HEK293 (cell line): ENCODE data around the gene PIGO.
A peak's percentile ranks its signal among the peaks of the same experiment; 100 is the strongest.

ENCODE experiments used
- EGR2 ChIP-seq: fragments of 450-650 bp; formaldehyde crosslinking; IDR thresholded peaks from 2 replicates; pipeline ENCODE4 v1.5.1; 2016; ENCODE audit warnings: low read depth, missing biosample characterization, missing genetic modification characterization
- KLF10 ChIP-seq: fragments of 450-650 bp; IDR thresholded peaks from 2 replicates; pipeline ENCODE4 v1.5.1; 2018; ENCODE audit warnings: missing biosample characterization, mild to moderate bottlenecking, missing genetic modification characterization
- KLF8 ChIP-seq: fragments of 450-650 bp; formaldehyde crosslinking; IDR thresholded peaks from 2 replicates; pipeline ENCODE4 v1.5.1; 2016; ENCODE audit warnings: missing biosample characterization, missing genetic modification characterization
- PBX3 ChIP-seq: sonication (generic); formaldehyde crosslinking; IDR thresholded peaks from 2 replicates; pipeline ENCODE4 v1.8.1; 2022; ENCODE audit warnings: mild to moderate bottlenecking, moderate library complexity, missing genetic modification reagents
- PRDM1 ChIP-seq: fragments of 450-650 bp; formaldehyde crosslinking; IDR thresholded peaks from 2 replicates; pipeline ENCODE4; 2016; ENCODE audit warnings: missing biosample characterization, missing genetic modification characterization
- PRDM6 ChIP-seq: fragments of 450-650 bp; formaldehyde crosslinking; IDR thresholded peaks from 2 replicates; pipeline ENCODE4 v1.5.1; 2017; ENCODE audit warnings: missing biosample characterization, missing genetic modification characterization
- SP3 ChIP-seq: fragments of 450-650 bp; formaldehyde crosslinking; IDR thresholded peaks from 2 replicates; pipeline ENCODE4 v1.5.1; 2016; ENCODE audit warnings: missing biosample characterization, missing genetic modification characterization
- YY2 ChIP-seq: fragments of 450-650 bp; formaldehyde crosslinking; IDR thresholded peaks from 2 replicates; pipeline ENCODE4 v1.5.1; 2016; ENCODE audit warnings: missing biosample characterization, missing genetic modification characterization
- ZBTB21 ChIP-seq: fragments of 450-650 bp; formaldehyde crosslinking; IDR thresholded peaks from 2 replicates; pipeline ENCODE4 v1.5.1; 2017; ENCODE audit warnings: missing biosample characterization, missing genetic modification characterization
- ZBTB26 ChIP-seq: fragments of 450-650 bp; formaldehyde crosslinking; optimal IDR thresholded peaks from 2 replicates; pipeline ENCODE3; 2016; ENCODE audit warnings: missing biosample characterization, mild to moderate bottlenecking, missing genetic modification characterization
- ZFP37 ChIP-seq: fragments of 450-650 bp; formaldehyde crosslinking; IDR thresholded peaks from 2 replicates; pipeline ENCODE4 v1.5.1; 2016; ENCODE audit warnings: missing biosample characterization, missing genetic modification characterization
- ZIC2 ChIP-seq: fragments of 450-650 bp; formaldehyde crosslinking; IDR thresholded peaks from 2 replicates; pipeline ENCODE4 v1.5.1; 2016; ENCODE audit warnings: missing biosample characterization, missing genetic modification characterization
- ZNF146 ChIP-seq: fragments of 450-650 bp; formaldehyde crosslinking; IDR thresholded peaks from 2 replicates; pipeline ENCODE4 v1.5.1; 2016; ENCODE audit warnings: missing biosample characterization, missing genetic modification characterization
- ZNF155 ChIP-seq: fragments of 450-650 bp; formaldehyde crosslinking; IDR thresholded peaks from 2 replicates; pipeline ENCODE4 v1.5.1; 2016; ENCODE audit warnings: missing biosample characterization, missing genetic modification characterization
- ZNF169 ChIP-seq: fragments of 450-650 bp; formaldehyde crosslinking; IDR thresholded peaks from 2 replicates; pipeline ENCODE4 v1.5.1; 2016; ENCODE audit warnings: missing biosample characterization, missing genetic modification characterization
- ZNF184 ChIP-seq: fragments of 450-650 bp; IDR thresholded peaks from 2 replicates; pipeline ENCODE4 v1.5.1; 2018; ENCODE audit warnings: missing biosample characterization, mild to moderate bottlenecking, missing genetic modification characterization
- ZNF19 ChIP-seq: fragments of 450-650 bp; formaldehyde crosslinking; IDR thresholded peaks from 2 replicates; pipeline ENCODE4; 2016; ENCODE audit warnings: missing biosample characterization, missing genetic modification characterization, low read depth
- ZNF2 ChIP-seq: fragments of 450-650 bp; formaldehyde crosslinking; IDR thresholded peaks from 2 replicates; pipeline ENCODE4 v1.5.1; 2016; ENCODE audit warnings: missing biosample characterization, missing genetic modification characterization
- ZNF202 ChIP-seq: fragments of 450-650 bp; formaldehyde crosslinking; IDR thresholded peaks from 2 replicates; pipeline ENCODE4 v1.5.1; 2016; ENCODE audit warnings: missing biosample characterization, missing genetic modification characterization, borderline replicate concordance
- ZNF221 ChIP-seq: fragments of 450-650 bp; formaldehyde crosslinking; IDR thresholded peaks from 2 replicates; pipeline ENCODE4 v1.5.1; 2017; ENCODE audit warnings: missing biosample characterization, missing genetic modification characterization, borderline replicate concordance
- ZNF223 ChIP-seq: fragments of 450-650 bp; formaldehyde crosslinking; IDR thresholded peaks from 2 replicates; pipeline ENCODE4 v1.5.1; 2016; ENCODE audit warnings: missing biosample characterization, missing genetic modification characterization
- ZNF239 ChIP-seq: fragments of 450-650 bp; formaldehyde crosslinking; IDR thresholded peaks from 2 replicates; pipeline ENCODE4 v1.5.1; 2016; ENCODE audit warnings: missing biosample characterization, missing genetic modification characterization
- ZNF266 ChIP-seq: fragments of 450-650 bp; formaldehyde crosslinking; IDR thresholded peaks from 2 replicates; pipeline ENCODE4 v1.5.1; 2016; ENCODE audit warnings: missing biosample characterization, missing genetic modification characterization, low read depth
- ZNF274 ChIP-seq, 2 experiments: fragments of 200-500 bp in 1 of 2; fragments of 450-650 bp in 1 of 2; sonication (Bioruptor generic) in 1 of 2; formaldehyde crosslinking in 1 of 2; IDR thresholded peaks; 2 replicates each; pipeline versions ENCODE4 v1.5.1 to v1.6.1; 2014 to 2016; ENCODE audit warnings: borderline replicate concordance in 1 of 2, inconsistent platforms in 1 of 2, low read length in 1 of 2, missing biosample characterization in 1 of 2, missing genetic modification characterization in 1 of 2
- ZNF302 ChIP-seq: fragments of 450-650 bp; formaldehyde crosslinking; IDR thresholded peaks from 2 replicates; pipeline ENCODE4 v1.5.1; 2016; ENCODE audit warnings: missing biosample characterization, missing genetic modification characterization, low read depth
- ZNF335 ChIP-seq: fragments of 450-650 bp; formaldehyde crosslinking; conservative IDR thresholded peaks from 2 replicates; pipeline ENCODE4 v1.5.1; 2016; ENCODE audit warnings: missing biosample characterization, missing genetic modification characterization
- ZNF350 ChIP-seq: fragments of 450-650 bp; formaldehyde crosslinking; IDR thresholded peaks from 2 replicates; pipeline ENCODE4 v1.5.0; 2017; ENCODE audit warnings: missing biosample characterization, mild to moderate bottlenecking, missing genetic modification characterization
- ZNF529 ChIP-seq: fragments of 450-650 bp; formaldehyde crosslinking; IDR thresholded peaks from 2 replicates; pipeline ENCODE4 v1.5.1; 2017; ENCODE audit warnings: missing genetic modification characterization, missing biosample characterization; ENCODE audit not compliant: insufficient replicate concordance
- ZNF629 ChIP-seq: fragments of 450-650 bp; formaldehyde crosslinking; IDR thresholded peaks from 2 replicates; pipeline ENCODE4 v1.5.1; 2017; ENCODE audit warnings: missing biosample characterization, missing genetic modification characterization
- ZNF645 ChIP-seq: fragments of 450-650 bp; formaldehyde crosslinking; IDR thresholded peaks from 2 replicates; pipeline ENCODE4; 2016; ENCODE audit warnings: missing biosample characterization, missing genetic modification characterization
- ZNF660 ChIP-seq: fragments of 450-650 bp; IDR thresholded peaks from 2 replicates; pipeline ENCODE4 v1.5.1; 2018; ENCODE audit warnings: missing biosample characterization, mild to moderate bottlenecking, missing genetic modification characterization
- ZNF692 ChIP-seq: fragments of 450-650 bp; formaldehyde crosslinking; IDR thresholded peaks from 2 replicates; pipeline ENCODE4 v1.5.1; 2016; ENCODE audit warnings: missing biosample characterization, missing genetic modification characterization
- ZSCAN18 ChIP-seq: fragments of 450-650 bp; formaldehyde crosslinking; IDR thresholded peaks from 2 replicates; pipeline ENCODE4 v1.5.1; 2016; ENCODE audit warnings: missing biosample characterization, missing genetic modification characterization

PIGO gene

GRCh38 chr9:35071814-35072460 is 24.5 kb downstream of the PIGO start (continued):
- TF ChIP-seq PRDM6 (tag by site-specific recombination) (no peak), ZSCAN18 (no peak), ZNF266 (tag by site-specific recombination) (no peak), ZNF692 (tag by site-specific recombination) (peak; percentile 86), ZNF629 (no peak), ZNF274 (IDR thresholded peaks at IDR 0.05; ENCODE audit: low read length) (no peak), ZNF274 (tag by site-specific recombination; IDR thresholded peaks at IDR 0.05; ENCODE audit: borderline replicate concordance) (no peak), ZNF169 (tag by site-specific recombination) (no peak), ZNF146 (tag by site-specific recombination) (no peak), ZNF202 (tag by site-specific recombination) (no peak), ZNF2 (tag by site-specific recombination) (no peak), ZNF19 (tag by site-specific recombination) (no peak), SP3 (tag by site-specific recombination) (peak; percentile 84), ZNF221 (tag by site-specific recombination) (no peak), ZNF155 (tag by site-specific recombination) (no peak), ZNF660 (0 out of 2 replicates have a peak, but pooled peaks have one; percentile 75), PBX3 (CRISPR knock-in tag) (peak; percentile 7; the same call in 1 of the 2 replicates), ZIC2 (tag by site-specific recombination) (peak; percentile 78), KLF10 (tag by site-specific recombination) (peak; percentile 65; the same call in 1 of the 2 replicates), KLF8 (tag by site-specific recombination) (peak; percentile 57; the same call in 1 of the 2 replicates), ZNF350 (tag by site-specific recombination) (no peak), YY2 (tag by site-specific recombination) (no peak), PRDM1 (no peak), ZFP37 (tag by site-specific recombination) (peak; percentile 23; the same call in 1 of the 2 replicates), ZNF239 (tag by site-specific recombination) (no peak), ZBTB21 (tag by site-specific recombination) (no peak), EGR2 (tag by site-specific recombination) (no peak), ZNF302 (tag by site-specific recombination) (no peak), ZNF184 (tag by site-specific recombination) (no peak), ZNF529 (tag by site-specific recombination) (no peak), ZBTB26 (tag by site-specific recombination) (peak; percentile 87), ZNF223 (tag by site-specific recombination) (no peak), ZNF335 (tag by site-specific recombination) (peak; percentile 73), ZNF645 (tag by site-specific recombination) (no peak)
